Testis (tissue), 3 donors: ENCODE measurements around the gene PPARA. TPM values are rescaled to one million over a fixed set of nuclear protein-coding genes. Genes with fewer than 3 reads are reported as not detected.

Source experiments
- DNase-seq: peaks from one replicate; pipeline ENCODE4 v3.0.0-alpha.2; 2019
- H3K27ac ChIP-seq, 2 donors: fragments of 200-600 bp; sonication (generic); one replicate each; pipeline ENCODE4 v1.5.1; 2019
- H3K27me3 ChIP-seq: fragments of 200-600 bp; sonication (generic); one replicate; pipeline ENCODE4 v1.5.1; 2019
- H3K36me3 ChIP-seq: fragments of 200-600 bp; sonication (generic); one replicate; pipeline ENCODE4 v1.5.1; 2017; ENCODE audit warnings: low read depth; ENCODE audit errors: missing control alignments
- H3K4me1 ChIP-seq: fragments of 200-600 bp; sonication (generic); one replicate; pipeline ENCODE4 v1.5.1; 2019
- H3K4me3 ChIP-seq, 2 donors: fragments of 200-600 bp; sonication (generic); one replicate each; pipeline ENCODE4 v1.5.1; 2017 to 2019
- H3K9me3 ChIP-seq: fragments of 200-600 bp; sonication (generic); one replicate; pipeline ENCODE4 v1.5.1; 2017
- CTCF ChIP-seq, 3 experiments: fragments of 450-650 bp in 2 of 3; fragments of 200-600 bp in 1 of 3; sonication (generic) in 1 of 3; IDR thresholded peaks; one replicate each; pipeline ENCODE4 v1.5.1; 2016 to 2019; ENCODE audit warnings: antibody characterized with exemption in 3 of 3, mild to moderate bottlenecking in 2 of 3, moderate library complexity in 1 of 3
- POLR2A ChIP-seq: fragments of 450-650 bp; IDR thresholded peaks from one replicate; pipeline ENCODE4 v1.6.1; 2017; ENCODE audit warnings: antibody characterized with exemption, mild to moderate bottlenecking, moderate library complexity
- WGBS, 2 donors: methylation state at CpG; one replicate each; pipeline ENCODE4 v1.1.5; 2018; 5-methylcytosine and 5-hydroxymethylcytosine counted together
- intact Hi-C: fragments of 100-400 bp; cut with DNase I; formaldehyde crosslinking; loops from one replicate; pipeline ENCODE4 v1.15.1; 2023; ENCODE audit warnings: low total_unique reads
- polyA plus RNA-seq: library from polyadenylated mRNA; stranded (reverse); fragments of 350-450 nt; fragmentation: Illumina TruSeq; extraction: RNeasy Lipid Tissue Mini Kit (QIAGEN cat#74804); gene quantifications from one replicate; pipeline ENCODE4 v1.2.3, GENCODE V29; 2014; ENCODE audit warnings: low read depth, low replicate concordance; ENCODE audit not compliant: insufficient read depth
- total RNA-seq, 2 donors: library from RNA; depleted of rRNA; stranded (reverse); fragments of >200 nt; gene quantifications; one replicate each; pipeline ENCODE4 v1.2.3, GENCODE V29; 2016

Gene PPARA
- total and polyA plus RNA-seq, 3 donors from 2014 or later = 4.8 to 19.9 (median 18.1) TPM

GRCh38 chr22:46104170-46104880, 46.0 kb upstream of the PPARA start:
- Histone ChIP-seq H3K4me1 (peaks cover 90% of the 10 kb centered on the region), H3K27me3 (no peaks in the 10 kb centered on the region), H3K4me3 (peak overlapping the region; percentile 39 to 56), H3K36me3 (no peaks in the 10 kb centered on the region), H3K27ac (peak overlapping the region; percentile 91 to 95), H3K9me3 (no peaks in the 10 kb centered on the region)
- TF ChIP-seq CTCF (IDR thresholded peaks at IDR 0.05) = no peak
- intact Hi-C loops = no loop called here
- WGBS, 2 donors = 4 to 8% methylated on average over 9 to 22 of the region's 40 CpGs
- peak; percentile 95 for DNase-seq

GRCh38 chr22:46104881-46105493, 45.3 kb upstream of the PPARA start:
- no peak for DNase-seq
- Histone ChIP-seq H3K4me3 (peak overlapping the region in 1 of 2 donors; percentile 56), H3K27ac (peak overlapping the region; percentile 91 to 95), H3K9me3 (no peaks in the 10 kb centered on the region), H3K4me1 (peaks cover 93% of the 10 kb centered on the region), H3K36me3 (no peaks in the 10 kb centered on the region), H3K27me3 (no peaks in the 10 kb centered on the region)
- TF ChIP-seq CTCF (IDR thresholded peaks at IDR 0.05) (no peak), POLR2A (no peak)
- intact Hi-C loops = no loop called here
- 27 to 34% methylated on average over 13 of the region's 17 CpGs for WGBS, 2 donors

- Histone ChIP-seq H3K9me3 (no peaks in the 10 kb centered on the region), H3K27ac (peak overlapping the region; percentile 91 to 95), H3K4me1 (peaks cover 93% of the 10 kb centered on the region), H3K36me3 (no peaks in the 10 kb centered on the region), H3K27me3 (no peaks in the 10 kb centered on the region), H3K4me3 (no peak overlapping the region)
- no peak for DNase-seq
- WGBS, 2 donors = 37 to 40% methylated on average over 16 to 25 of the region's 25 CpGs
- TF ChIP-seq CTCF (IDR thresholded peaks at IDR 0.05) (no peak), POLR2A (no peak)
- intact Hi-C loops = no loop called here
Observed at GRCh38 chr22:46105494-46106278, 44.6 kb upstream of the PPARA start.

GRCh38 chr22:46106279-46107022, 43.9 kb upstream of the PPARA start:
- peak overlapping the region; percentile 91 to 95 for H3K27ac ChIP-seq
- no peak for DNase-seq
- TF ChIP-seq POLR2A = no peak
- no peak for TF ChIP-seq CTCF (IDR thresholded peaks at IDR 0.05)
- no peak overlapping the region for H3K4me3 ChIP-seq
- peaks cover 98% of the 10 kb centered on the region for H3K4me1 ChIP-seq
- intact Hi-C loops = no loop called here
- H3K9me3 ChIP-seq = no peaks in the 10 kb centered on the region
- H3K27me3 ChIP-seq = no peaks in the 10 kb centered on the region
- 49 to 56% methylated on average over 9 to 19 of the region's 19 CpGs for WGBS, 2 donors
- no peaks in the 10 kb centered on the region for H3K36me3 ChIP-seq
